ENCODE results near the gene MTAP. TPM values are rescaled to one million over a fixed set of nuclear protein-coding genes. Genes with fewer than 3 reads are reported as not detected.

Gene MTAP
- total and polyA plus RNA-seq, 2 donors (not counting 1 experiment from before 2014, with no cell fraction given), result 9.8 to 38.4 TPM

GRCh38 chr9:21903380-21903965 is 101.0 kb downstream of the MTAP start:
- H3K9ac ChIP-seq (ENCODE audit: low read length), result no peak overlapping the region
- no peaks in the 10 kb centered on the region for H3K4me1 ChIP-seq (ENCODE audit: control insufficient read depth in 2 of 2, insufficient read depth in 2 of 2, low read length in 2 of 2)
- Mint-ChIP-seq H3K4me3 (no peak overlapping the region), H3K4me1 (peaks cover 6% of the 10 kb centered on the region), H3K27ac (no peak overlapping the region), H3K9me3 (ENCODE audit: insufficient read depth) (peaks cover 16% of the 10 kb centered on the region), H3K27me3 (no peaks in the 10 kb centered on the region)
- no peak overlapping the region for H3K4me2 ChIP-seq (replicated peaks; ENCODE audit: low read depth, low read length, poor library complexity, severe bottlenecking)
- H3K9me3 ChIP-seq (ENCODE audit: control extremely low read depth in 1 of 3, control insufficient read depth in 2 of 3, insufficient read depth in 1 of 3, low read length in 2 of 3), result peaks cover 3 to 20% (median 9%) of the 10 kb centered on the region in 3 donors
- intact Hi-C loops (cut with micrococcal nuclease), result no loop called here
- no peak overlapping the region for H3K4me3 ChIP-seq (ENCODE audit: control extremely low read depth in 1 of 5, extremely low read depth in 1 of 5, insufficient read depth in 1 of 5, low read depth in 2 of 5, low read length in 4 of 5)
- ChIA-PET POLR2A (no interaction called here), CTCF (no interaction called here)
- no peaks in the 10 kb centered on the region for H4K20me1 ChIP-seq (ENCODE audit: control insufficient read depth, insufficient read depth, low read length, poor library complexity, severe bottlenecking)
- DNase-seq, result no peak
- no peak for TF ChIP-seq CTCF (IDR thresholded peaks at IDR 0.05)
- TF ChIP-seq EZH2 (IDR thresholded peaks at IDR 0.05; ENCODE audit: borderline replicate concordance, insufficient read depth, low read depth, low read length, poor library complexity, severe bottlenecking), result no peak
- H3K36me3 ChIP-seq (replicated peaks in 1 of 2; ENCODE audit: control extremely low read depth in 1 of 2, control insufficient read depth in 1 of 2, extremely low read depth in 1 of 2, insufficient read depth in 2 of 2, low read length in 1 of 2), result no peaks in the 10 kb centered on the region
- H2AFZ ChIP-seq (ENCODE audit: insufficient read depth, low read depth, low read length, poor library complexity, severe bottlenecking), result no peak overlapping the region
- WGBS (ENCODE audit: insufficient coverage), result 92% methylated on average over 4 of the region's 7 CpGs
- no peak overlapping the region for H3K27ac ChIP-seq (ENCODE audit: low read length in 2 of 2)
- no peaks in the 10 kb centered on the region for H3K79me2 ChIP-seq (ENCODE audit: control insufficient read depth, insufficient read depth, low read length)
- no peak for ATAC-seq (ENCODE audit: low read depth)
- no peaks in the 10 kb centered on the region for H3K27me3 ChIP-seq (replicated peaks in 1 of 4; ENCODE audit: control extremely low read depth in 1 of 4, control insufficient read depth in 3 of 4, insufficient read depth in 4 of 4, low read length in 3 of 4)

GRCh38 chr9:21904371-21904770 is 101.9 kb downstream of the MTAP start:
- H2AFZ ChIP-seq (ENCODE audit: insufficient read depth, low read depth, low read length, poor library complexity, severe bottlenecking), result no peak overlapping the region
- CTCF ChIA-PET, result no interaction called here
- H3K4me3 Mint-ChIP-seq, result no peak overlapping the region

More at GRCh38 chr9:21904371-21904770, 101.9 kb downstream of the MTAP start:
- ATAC-seq (ENCODE audit: low read depth), result no peak
- Histone ChIP-seq H3K9ac (ENCODE audit: low read length) (no peak overlapping the region), H3K27ac (ENCODE audit: low read length in 2 of 2) (no peak overlapping the region), H3K79me2 (ENCODE audit: control insufficient read depth, insufficient read depth, low read length) (no peaks in the 10 kb centered on the region), H3K36me3 (replicated peaks in 1 of 2; ENCODE audit: control extremely low read depth in 1 of 2, control insufficient read depth in 1 of 2, extremely low read depth in 1 of 2, insufficient read depth in 2 of 2, low read length in 1 of 2) (no peaks in the 10 kb centered on the region), H3K9me3 (ENCODE audit: control extremely low read depth in 1 of 3, control insufficient read depth in 2 of 3, insufficient read depth in 1 of 3, low read length in 2 of 3) (peaks cover 3 to 17% (median 11%) of the 10 kb centered on the region in 3 donors), H4K20me1 (ENCODE audit: control insufficient read depth, insufficient read depth, low read length, poor library complexity, severe bottlenecking) (no peaks in the 10 kb centered on the region), H3K27me3 (replicated peaks in 1 of 4; ENCODE audit: control extremely low read depth in 1 of 4, control insufficient read depth in 3 of 4, insufficient read depth in 4 of 4, low read length in 3 of 4) (no peaks in the 10 kb centered on the region), H3K4me1 (ENCODE audit: control insufficient read depth in 2 of 2, insufficient read depth in 2 of 2, low read length in 2 of 2) (no peaks in the 10 kb centered on the region), H3K4me2 (replicated peaks; ENCODE audit: low read depth, low read length, poor library complexity, severe bottlenecking) (no peak overlapping the region), H3K4me3 (ENCODE audit: control extremely low read depth in 1 of 5, extremely low read depth in 1 of 5, insufficient read depth in 1 of 5, low read depth in 2 of 5, low read length in 4 of 5) (no peak overlapping the region)
- WGBS (ENCODE audit: insufficient coverage), result 96% methylated on average over 3 of the region's 4 CpGs
- intact Hi-C loops (cut with micrococcal nuclease), result no loop called here
- peaks cover 18% of the 10 kb centered on the region for H3K9me3 Mint-ChIP-seq (ENCODE audit: insufficient read depth)
- H3K4me1 Mint-ChIP-seq, result peaks cover 6% of the 10 kb centered on the region
- no peaks in the 10 kb centered on the region for H3K27me3 Mint-ChIP-seq
- POLR2A ChIA-PET, result no interaction called here
- no peak for DNase-seq
- no peak for TF ChIP-seq CTCF (IDR thresholded peaks at IDR 0.05)
- TF ChIP-seq EZH2 (IDR thresholded peaks at IDR 0.05; ENCODE audit: borderline replicate concordance, insufficient read depth, low read depth, low read length, poor library complexity, severe bottlenecking), result no peak
- H3K27ac Mint-ChIP-seq, result no peak overlapping the region

All from B cell (primary cell).